GM23248 (cell line): Measurements from ENCODE around the gene LILRB5. TPM values are rescaled to one million over a fixed set of nuclear protein-coding genes. Genes with fewer than 3 reads are reported as not detected.

Source experiments
- DNase-seq: peaks from one replicate; pipeline ENCODE4 v3.0.0-alpha.2; 2015
- H2AFZ ChIP-seq: fragments of 200-600 bp; sonication (generic); 2 replicates; pipeline ENCODE4 v1.6.1; 2016; ENCODE audit warnings: antibody characterized with exemption
- H3F3A ChIP-seq: fragments of 200-600 bp; sonication (generic); 2 replicates; pipeline ENCODE4 v1.6.1; 2016; ENCODE audit warnings: mild to moderate bottlenecking, antibody characterized with exemption, mixed run types; ENCODE audit not compliant: insufficient read depth
- H3K27ac ChIP-seq: fragments of 200-600 bp; sonication (generic); 2 replicates; pipeline ENCODE4 v1.5.1; 2016; ENCODE audit warnings: mild to moderate bottlenecking
- H3K27me3 ChIP-seq: fragments of 200-600 bp; sonication (generic); replicated peaks from 2 replicates; pipeline ENCODE4 v1.6.1; 2016; ENCODE audit warnings: mild to moderate bottlenecking; ENCODE audit not compliant: insufficient read depth
- H3K36me3 ChIP-seq: fragments of 200-600 bp; sonication (generic); 2 replicates; pipeline ENCODE4 v1.6.1; 2016; ENCODE audit warnings: low read depth, mild to moderate bottlenecking
- H3K4me1 ChIP-seq: fragments of 200-600 bp; sonication (generic); 2 replicates; pipeline ENCODE4 v1.6.1; 2016; ENCODE audit warnings: mild to moderate bottlenecking; ENCODE audit not compliant: insufficient read depth
- H3K4me2 ChIP-seq: fragments of 200-600 bp; sonication (generic); one replicate; pipeline ENCODE4 v1.6.1; 2016; ENCODE audit warnings: mild to moderate bottlenecking; ENCODE audit not compliant: unreplicated experiment
- H3K4me3 ChIP-seq: fragments of 200-600 bp; sonication (generic); 2 replicates; pipeline ENCODE4 v1.5.1; 2016; ENCODE audit warnings: mild to moderate bottlenecking
- H3K79me2 ChIP-seq: fragments of 200-600 bp; sonication (generic); 2 replicates; pipeline ENCODE4 v1.6.1; 2016; ENCODE audit warnings: mild to moderate bottlenecking; ENCODE audit not compliant: insufficient read depth
- H3K9ac ChIP-seq: fragments of 200-600 bp; sonication (generic); 2 replicates; pipeline ENCODE4 v1.6.1; 2016; ENCODE audit warnings: mild to moderate bottlenecking
- H3K9me2 ChIP-seq: fragments of 200-600 bp; sonication (generic); 2 replicates; pipeline ENCODE4 v1.6.1; 2016; ENCODE audit warnings: mixed run types, mild to moderate bottlenecking, moderate library complexity; ENCODE audit not compliant: insufficient read depth
- H3K9me3 ChIP-seq: fragments of 200-600 bp; sonication (generic); one replicate; pipeline ENCODE4 v1.6.1; 2017; ENCODE audit warnings: low read depth
- H4K20me1 ChIP-seq: fragments of 200-600 bp; sonication (generic); 2 replicates; pipeline ENCODE4 v1.6.0; 2016; ENCODE audit not compliant: insufficient read depth
- EZH2 ChIP-seq: fragments of 200-600 bp; sonication (generic); IDR thresholded peaks from 2 replicates; pipeline ENCODE4 v1.6.1; 2018; ENCODE audit warnings: antibody characterized with exemption, mild to moderate bottlenecking; ENCODE audit not compliant: insufficient read depth, poor library complexity, severe bottlenecking
- EZH2phosphoT487 ChIP-seq: fragments of 200-600 bp; sonication (generic); IDR thresholded peaks from 2 replicates; pipeline ENCODE4 v1.6.1; 2018; ENCODE audit warnings: antibody characterized with exemption, moderate library complexity, mild to moderate bottlenecking, low read depth; ENCODE audit not compliant: insufficient read depth
- WGBS, 2 experiments: methylation state at CpG; one replicate each; pipeline ENCODE4 v1.1.6; 2015 to 2017; ENCODE audit warnings: low lambda C conversion rate in 2 of 2, low coverage in 1 of 2; ENCODE audit errors: missing lambda C conversion rate in 2 of 2; 5-methylcytosine and 5-hydroxymethylcytosine counted together
- in situ Hi-C: fragments of 300-500 bp; cut with MboI; formaldehyde crosslinking; loops from 2 replicates; pipeline ENCODE4 v1.15.0; 2020
- polyA plus RNA-seq: library from polyadenylated mRNA; unstranded; fragments of >200 nt; fragmentation: Nextera tagmentation; extraction: Ambion mirVana; gene quantifications from 2 replicates; pipeline ENCODE4 v1.2.1, GENCODE V29; 2016
- total RNA-seq: library from RNA; depleted of rRNA; stranded (reverse); fragments of >200 nt; shearing (Covaris generic); gene quantifications from 2 replicates; pipeline ENCODE4 v1.2.3, GENCODE V29; 2014

Gene LILRB5
- total and polyA plus RNA-seq, 2 experiments from 2014 or later: not detected

- peak; percentile 54 for DNase-seq
- H3K4me2 ChIP-seq: no peak overlapping the region
- H3K4me3 ChIP-seq: no peak overlapping the region
- H3K4me1 ChIP-seq: no peaks in the 10 kb centered on the region
- TF ChIP-seq EZH2: no peak
- TF ChIP-seq EZH2phosphoT487: no peak
- H3K27ac ChIP-seq: no peak overlapping the region
- H3K9me2 ChIP-seq: no peaks in the 10 kb centered on the region
- no peak overlapping the region for H3K9ac ChIP-seq
- H2AFZ ChIP-seq: no peak overlapping the region
- in situ Hi-C loops: no loop called here
- H4K20me1 ChIP-seq: no peaks in the 10 kb centered on the region
- H3K79me2 ChIP-seq: no peaks in the 10 kb centered on the region
- H3K27me3 ChIP-seq: peaks cover 18% of the 10 kb centered on the region
- no peaks in the 10 kb centered on the region for H3K36me3 ChIP-seq
- H3K9me3 ChIP-seq: no peaks in the 10 kb centered on the region
- 8 to 15% methylated on average over 6 of the region's 6 CpGs for WGBS, 2 experiments
- no peaks in the 10 kb centered on the region for H3F3A ChIP-seq
Measured at GRCh38 chr19:54266133-54266532, 9.1 kb upstream of the LILRB5 start.

- H3K27me3 ChIP-seq: peaks cover 7% of the 10 kb centered on the region; the same call in 1 of the 2 replicates
Measured at GRCh38 chr19:54262470-54262869, 5.4 kb upstream of the LILRB5 start.

GRCh38 chr19:54262066-54262465, 5.0 kb upstream of the LILRB5 start:
- H3K9me2 ChIP-seq: no peaks in the 10 kb centered on the region
- no peaks in the 10 kb centered on the region for H3F3A ChIP-seq
- H3K79me2 ChIP-seq: no peaks in the 10 kb centered on the region
- H3K36me3 ChIP-seq: no peaks in the 10 kb centered on the region
- 63 to 70% methylated on average over 11 of the region's 11 CpGs for WGBS, 2 experiments
- no peaks in the 10 kb centered on the region for H4K20me1 ChIP-seq
- H3K9ac ChIP-seq: no peak overlapping the region
- peaks cover 11% of the 10 kb centered on the region; the same call in 1 of the 2 replicates for H3K27me3 ChIP-seq
- no peaks in the 10 kb centered on the region for H3K9me3 ChIP-seq
- H3K4me2 ChIP-seq: no peak overlapping the region
- in situ Hi-C loops: no loop called here
- H3K27ac ChIP-seq: no peak overlapping the region
- TF ChIP-seq EZH2 (no peak), EZH2phosphoT487 (no peak)
- no peak for DNase-seq
- H3K4me1 ChIP-seq: no peaks in the 10 kb centered on the region
- no peak overlapping the region for H3K4me3 ChIP-seq
- H2AFZ ChIP-seq: no peak overlapping the region

More at GRCh38 chr19:54262470-54262869, 5.4 kb upstream of the LILRB5 start:
- Histone ChIP-seq H3K4me2 (no peak overlapping the region), H3K4me3 (no peak overlapping the region), H3K4me1 (no peaks in the 10 kb centered on the region), H2AFZ (no peak overlapping the region), H3K79me2 (no peaks in the 10 kb centered on the region), H3K9me3 (no peaks in the 10 kb centered on the region), H3F3A (no peaks in the 10 kb centered on the region), H3K9me2 (no peaks in the 10 kb centered on the region), H4K20me1 (no peaks in the 10 kb centered on the region), H3K36me3 (no peaks in the 10 kb centered on the region), H3K9ac (no peak overlapping the region), H3K27ac (no peak overlapping the region)
- WGBS, 2 experiments: 40 to 48% methylated on average over 2 of the region's 2 CpGs
- DNase-seq: no peak
- in situ Hi-C loops: no loop called here
- TF ChIP-seq EZH2 (no peak), EZH2phosphoT487 (no peak)

GRCh38 chr19:54256250-54257115, 590 bp downstream of the LILRB5 start:
- Histone ChIP-seq H3K4me3 (no peak overlapping the region), H3K27me3 (peaks cover 32% of the 10 kb centered on the region), H4K20me1 (no peaks in the 10 kb centered on the region), H3K4me1 (no peaks in the 10 kb centered on the region), H3K9me2 (no peaks in the 10 kb centered on the region), H3K9me3 (no peaks in the 10 kb centered on the region), H3F3A (no peaks in the 10 kb centered on the region), H3K79me2 (no peaks in the 10 kb centered on the region), H3K36me3 (no peaks in the 10 kb centered on the region), H2AFZ (no peak overlapping the region), H3K27ac (no peak overlapping the region), H3K9ac (no peak overlapping the region), H3K4me2 (no peak overlapping the region)
- DNase-seq: no peak
- in situ Hi-C loops: no loop called here
- TF ChIP-seq EZH2phosphoT487: no peak
- no peak for TF ChIP-seq EZH2
- WGBS, 2 experiments: 42 to 56% methylated on average over 18 to 19 of the region's 19 CpGs
